Epithelial cell of prostate (primary cell): ENCODE measurements around the gene AMH.

ENCODE experiments used
- DNase-seq: peaks from one replicate; pipeline ENCODE4 v3.0.0-alpha.2; 2011; ENCODE audit warnings: low read depth, low spot score
- H3K27ac ChIP-seq: fragments of 450-650 bp; 2 replicates; pipeline ENCODE4 v1.5.1; 2017; ENCODE audit warnings: mild to moderate bottlenecking

Gene AMH

DNA sequence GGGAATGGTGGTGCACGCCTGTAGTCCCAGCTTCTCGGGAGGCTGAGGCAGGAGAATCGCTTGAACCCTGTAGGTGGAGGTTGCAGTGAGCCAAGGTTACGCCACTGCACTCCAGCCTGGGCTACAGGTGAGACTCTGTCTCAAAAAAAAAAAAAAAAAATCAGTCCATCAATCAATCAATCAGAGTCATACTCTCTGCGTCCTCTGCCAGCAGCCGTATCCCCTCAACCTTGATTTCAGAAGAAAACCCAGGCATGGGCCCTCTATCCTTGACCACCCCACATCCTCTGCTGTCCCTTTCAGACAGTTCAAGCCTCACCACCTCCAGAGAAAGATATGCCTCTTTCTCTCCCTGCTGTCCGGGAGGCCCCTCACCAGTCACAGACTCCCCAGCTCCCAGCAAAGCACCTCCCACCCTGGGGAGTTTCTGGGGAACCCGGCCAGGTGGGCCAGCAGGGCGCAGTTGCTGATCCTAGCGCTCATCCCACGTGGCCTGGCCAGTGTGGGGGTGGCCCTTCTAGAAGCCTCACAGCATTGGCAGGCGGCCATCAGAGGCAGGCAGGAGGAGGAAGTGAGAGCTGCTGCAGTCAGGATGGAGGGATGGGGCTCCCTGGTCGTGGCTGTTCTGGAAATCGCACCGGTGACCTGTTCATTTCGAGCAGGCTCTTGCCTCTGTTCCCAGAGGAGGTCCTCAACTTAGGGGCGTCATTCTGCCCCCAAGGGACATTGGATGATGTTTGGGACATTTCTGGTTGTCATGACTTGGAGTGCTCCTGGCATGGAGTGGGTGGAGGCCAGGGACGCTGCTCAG is 17.3 kb downstream of the AMH start:
- H3K27ac ChIP-seq, result no peak overlapping the region
- no peak for DNase-seq

DNA sequence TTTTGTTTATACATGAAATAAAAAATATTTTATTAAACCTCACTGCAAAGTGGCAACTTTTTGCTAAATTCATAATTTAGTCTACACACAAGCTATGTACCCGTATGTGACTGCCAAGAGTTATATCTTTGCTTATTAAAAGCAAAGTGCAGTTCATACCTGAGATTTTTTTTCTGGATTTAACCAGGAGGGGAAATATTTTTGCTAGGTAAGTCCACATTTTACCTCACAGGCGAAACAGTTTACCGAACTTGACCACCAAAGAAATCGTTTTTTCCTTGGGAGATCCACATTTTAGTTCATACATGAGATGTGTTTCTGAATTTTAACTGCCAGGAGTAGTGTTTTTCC is 19.3 kb downstream of the AMH start:
- H3K27ac ChIP-seq, result no peak overlapping the region
- no peak for DNase-seq

- DNase-seq, result no peak
- peak overlapping the region; percentile 93 for H3K27ac ChIP-seq
Measured at GRCh38 chr19:2268861-2269243, 19.7 kb downstream of the AMH start.

DNA sequence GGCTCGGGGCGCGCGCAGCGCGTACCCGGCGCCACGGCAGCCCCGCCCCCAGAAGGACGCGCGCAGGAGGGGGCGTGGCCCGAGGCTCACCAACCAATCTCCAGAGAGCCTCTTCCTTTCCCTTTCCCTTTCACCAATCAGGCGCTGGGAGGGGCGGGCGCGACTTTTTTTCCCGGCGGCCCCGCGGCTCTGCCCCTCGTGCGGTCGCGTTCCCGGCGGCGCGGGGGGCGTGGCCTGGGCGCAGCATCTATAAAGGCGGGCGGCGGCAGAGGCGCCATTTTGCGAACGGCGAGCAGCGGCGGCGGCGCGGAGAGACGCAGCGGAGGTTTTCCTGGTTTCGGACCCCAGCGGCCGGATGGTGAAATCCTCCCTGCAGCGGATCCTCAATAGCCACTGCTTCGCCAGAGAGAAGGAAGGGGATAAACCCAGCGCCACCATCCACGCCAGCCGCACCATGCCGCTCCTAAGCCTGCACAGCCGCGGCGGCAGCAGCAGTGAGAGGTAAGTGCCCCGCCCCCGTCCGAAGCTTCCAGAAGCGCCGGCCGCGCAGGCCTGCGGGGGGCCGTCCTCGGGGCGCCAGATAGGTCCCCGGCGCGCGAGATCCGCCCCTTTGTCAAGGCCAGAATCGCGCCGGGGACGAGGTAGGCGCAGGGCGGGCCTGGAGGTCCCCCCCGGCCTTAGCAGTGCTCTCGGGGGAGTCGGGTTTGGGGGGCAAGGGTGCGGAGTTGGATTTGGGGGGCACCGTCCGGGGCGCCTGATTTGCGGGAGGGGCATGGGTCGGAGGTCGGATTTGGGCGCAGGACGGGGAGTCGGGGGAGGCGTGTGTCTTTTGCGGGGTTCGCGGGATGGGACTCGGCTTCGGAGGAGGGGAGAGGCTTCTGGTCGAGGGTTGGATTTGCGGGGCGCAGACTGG is 20.4 kb downstream of the AMH start:
- peak; percentile 72 for DNase-seq
- peak overlapping the region; percentile 93 for H3K27ac ChIP-seq

GRCh38 chr19:2270157-2270422 is 21.0 kb downstream of the AMH start:
- no peak for DNase-seq
- H3K27ac ChIP-seq, result peak overlapping the region; percentile 93

- H3K27ac ChIP-seq, result peak overlapping the region; percentile 93
- no peak for DNase-seq
Measured at GRCh38 chr19:2270423-2271233, 21.5 kb downstream of the AMH start.

- H3K27ac ChIP-seq, result peak overlapping the region; percentile 93
- DNase-seq, result no peak
Measured at GRCh38 chr19:2271234-2272103, 22.3 kb downstream of the AMH start.

DNA sequence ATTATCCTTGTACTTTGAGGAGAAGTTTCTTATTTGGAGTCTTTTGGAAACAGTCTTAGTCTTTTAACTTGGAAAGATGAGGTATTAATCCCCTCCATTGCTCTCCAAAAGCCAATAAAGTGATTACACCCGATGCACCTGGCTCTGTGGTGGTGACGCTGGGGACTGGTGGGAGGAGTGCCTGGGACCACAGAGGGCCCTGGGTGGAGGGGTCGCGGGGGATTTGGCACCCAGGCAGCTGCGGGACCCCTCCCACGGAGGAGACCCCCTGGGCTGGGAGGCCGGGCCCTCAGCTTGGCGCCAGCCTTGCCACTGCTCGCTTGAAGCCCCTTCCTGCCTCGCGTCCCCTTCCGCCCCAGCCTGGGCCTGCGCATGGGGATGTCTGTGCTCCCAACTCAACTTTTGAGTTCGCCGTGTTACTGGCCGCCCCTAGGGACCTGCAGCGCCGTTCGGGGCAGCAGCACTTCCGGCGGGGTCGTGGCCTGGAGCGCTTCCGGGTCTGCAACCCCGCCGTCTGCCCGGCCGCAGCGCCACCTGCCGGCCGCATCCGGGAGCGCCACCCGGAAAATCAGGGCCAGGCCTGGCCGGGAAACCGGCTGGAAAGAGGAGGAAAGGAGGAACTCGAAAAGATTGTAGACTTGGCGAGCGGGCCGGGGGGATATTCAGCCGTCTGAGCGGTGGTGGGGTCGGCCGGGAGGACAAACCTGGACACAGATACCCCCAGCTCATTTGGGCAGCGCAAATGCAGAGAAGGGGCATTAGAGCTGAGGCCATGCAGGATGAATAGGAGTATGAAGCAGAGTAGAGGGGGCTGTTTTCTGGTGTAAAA is 24.4 kb downstream of the AMH start:
- DNase-seq, result no peak
- H3K27ac ChIP-seq, result peak overlapping the region; percentile 93

GRCh38 chr19:2274185-2274711 is 25.1 kb downstream of the AMH start:
- peak overlapping the region; percentile 93 for H3K27ac ChIP-seq
- no peak for DNase-seq

- DNase-seq, result no peak
- H3K27ac ChIP-seq, result no peak overlapping the region
Measured at GRCh38 chr19:2274931-2275535, 25.9 kb downstream of the AMH start.

DNA sequence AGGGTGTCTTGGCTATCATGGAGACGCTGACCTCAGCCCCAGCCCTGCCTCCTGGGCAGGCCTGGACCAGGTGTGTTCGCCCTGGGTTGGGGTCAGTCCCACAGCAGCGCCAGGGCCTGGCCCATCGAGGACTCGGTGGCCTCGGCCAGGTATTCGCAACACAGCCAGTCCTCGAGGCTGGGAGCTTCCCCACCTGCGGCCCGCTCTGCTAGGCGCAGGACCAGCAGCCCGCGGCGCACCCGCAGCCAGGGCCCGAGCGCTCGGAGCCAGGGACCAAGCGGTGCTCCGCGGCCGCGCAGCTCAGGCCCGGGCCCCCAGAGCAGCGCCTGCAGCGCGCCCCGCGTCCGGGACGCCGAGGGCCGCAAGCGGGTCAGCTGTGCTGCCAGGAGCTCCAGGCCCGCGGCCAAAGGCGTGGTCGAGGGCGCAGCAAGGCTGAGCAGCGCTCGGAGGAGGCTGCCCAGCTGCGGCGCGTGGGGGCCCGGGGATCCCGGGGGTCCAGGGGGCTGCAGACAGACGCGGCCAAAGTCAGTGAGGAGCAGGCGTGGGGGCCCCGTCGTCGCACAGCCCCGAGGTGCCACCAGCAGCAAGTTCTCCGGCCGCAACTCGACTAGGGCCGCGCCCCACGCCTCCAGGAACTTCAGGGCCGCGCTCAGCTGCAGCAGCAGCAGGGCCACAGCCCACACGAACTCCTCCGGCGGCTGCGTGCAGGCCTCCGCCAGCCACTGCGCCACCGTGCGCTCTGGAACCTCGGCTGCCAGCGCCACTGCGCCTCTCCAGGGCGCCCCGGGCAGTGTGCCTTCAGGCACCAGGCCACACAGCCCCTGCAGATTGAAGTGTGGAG is 26.7 kb downstream of the AMH start:
- H3K27ac ChIP-seq, result no peak overlapping the region
- DNase-seq, result no peak

DNA sequence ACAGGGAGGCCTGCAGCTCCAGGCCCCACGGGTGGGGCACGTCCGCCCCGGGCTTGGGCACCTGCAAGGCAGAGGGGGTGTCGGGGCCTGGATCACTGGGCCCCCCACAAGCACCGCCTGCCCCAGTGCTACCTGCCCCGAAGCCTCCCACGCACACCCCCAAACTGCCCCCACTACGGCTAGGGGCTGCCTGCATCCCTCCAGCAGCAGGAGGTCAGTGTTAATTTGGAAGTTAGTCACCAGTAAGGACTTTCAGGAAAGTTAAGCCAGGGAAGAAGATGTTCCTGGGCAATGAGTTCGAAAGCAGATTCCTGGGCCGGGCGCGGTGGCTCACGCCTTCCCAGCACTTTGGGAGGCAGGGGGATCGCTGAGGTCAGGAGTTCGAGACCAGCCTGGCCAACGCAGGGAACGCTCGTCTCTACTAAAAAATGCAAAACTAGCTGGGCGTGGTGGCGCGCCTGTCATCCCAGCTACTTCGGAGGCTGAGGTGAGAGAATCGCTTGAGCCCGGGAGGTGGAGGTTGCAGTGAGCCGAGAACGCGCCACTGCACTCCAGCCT is 27.4 kb downstream of the AMH start:
- H3K27ac ChIP-seq, result no peak overlapping the region
- DNase-seq, result no peak

GRCh38 chr19:2277138-2277537 is 28.0 kb downstream of the AMH start:
- DNase-seq, result no peak
- no peak overlapping the region for H3K27ac ChIP-seq

DNA sequence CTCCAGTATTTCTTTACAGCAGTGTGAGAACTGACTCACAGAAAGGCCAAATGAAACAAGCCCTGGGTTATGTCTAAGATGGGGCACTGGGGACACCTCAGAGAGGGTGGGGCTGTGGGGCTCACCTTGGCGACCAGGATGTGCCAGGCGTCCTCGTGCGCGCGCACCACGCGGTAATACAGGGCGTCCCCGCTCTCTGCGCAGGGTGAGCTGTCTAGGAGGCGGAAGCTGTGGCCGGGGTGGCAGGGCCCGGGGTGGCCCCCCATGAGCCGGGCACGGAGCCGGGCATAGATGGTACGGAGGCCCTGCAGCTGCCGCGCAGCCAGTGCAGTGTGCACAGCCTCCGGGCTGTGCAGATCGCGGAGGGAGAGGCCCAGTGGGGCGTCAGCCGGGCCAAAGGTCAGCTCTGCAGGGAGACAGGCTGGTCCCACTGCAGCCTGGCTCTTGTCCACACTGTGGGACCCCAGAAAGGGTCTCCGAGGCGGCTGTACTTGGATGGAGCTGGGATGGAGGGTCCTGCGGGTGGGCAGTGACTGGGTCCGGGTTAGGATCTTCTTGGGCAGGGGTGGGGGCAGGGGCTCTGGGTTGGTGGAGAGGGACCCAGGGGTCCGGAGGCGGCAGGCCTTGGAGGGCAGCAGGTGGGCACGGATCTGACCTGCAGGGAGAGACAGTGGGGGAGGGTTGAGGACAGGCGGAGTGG is 29.5 kb downstream of the AMH start:
- DNase-seq, result no peak
- no peak overlapping the region for H3K27ac ChIP-seq

- DNase-seq, result no peak
- H3K27ac ChIP-seq, result no peak overlapping the region
Measured at GRCh38 chr19:2280633-2281264, 31.6 kb downstream of the AMH start.
